ENCODE measurements around the gene CYP4V2. TPM values are rescaled to one million over a fixed set of nuclear protein-coding genes. Genes with fewer than 3 reads are reported as not detected.
"Not testable (repeated sequence)": the region's sequence is repeated elsewhere in the genome, so short reads cannot be mapped to it uniquely, and the experiment has no call there.

Gene CYP4V2
- total RNA-seq, 1 donor from 2014 or later: 9.0 TPM

DNA sequence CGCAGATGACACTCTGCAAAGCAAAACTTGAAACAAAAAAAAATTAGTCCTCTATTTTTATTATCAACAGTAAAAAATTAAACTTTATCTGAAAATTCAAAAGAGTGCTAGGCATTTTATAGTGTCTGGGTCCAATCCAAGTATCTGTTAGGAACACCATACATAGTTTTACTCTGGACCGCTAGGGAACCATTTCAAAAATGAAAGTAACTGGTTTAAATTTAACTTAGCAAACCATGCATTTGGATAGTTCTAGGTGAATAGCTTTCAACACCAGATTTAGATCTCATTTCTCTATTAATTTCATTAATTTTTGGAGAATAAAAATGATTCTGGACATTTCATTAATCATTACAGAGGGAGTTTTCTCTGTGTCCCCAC is 37.1 kb downstream of the CYP4V2 start:
- Mint-ChIP-seq H3K4me1 (ENCODE audit: unreplicated experiment) (peaks cover 4% of the 10 kb centered on the region), H3K27ac (no peak overlapping the region), H3K27me3 (no peaks in the 10 kb centered on the region), H3K36me3 (peaks cover 4% of the 10 kb centered on the region), H3K9me3 (peaks cover 10% of the 10 kb centered on the region), H3K4me3 (no peak overlapping the region)
- DNase-seq (ENCODE audit: extremely low spot score, unreplicated experiment): no peak
- TF ChIP-seq CTCF (conservative IDR thresholded peaks at IDR 0.05): no peak

GRCh38 chr4:186234367-186234766 is 43.0 kb downstream of the CYP4V2 start:
- no peak for DNase-seq (ENCODE audit: extremely low spot score, unreplicated experiment)
- Mint-ChIP-seq H3K36me3 (no peaks in the 10 kb centered on the region), H3K4me1 (ENCODE audit: unreplicated experiment) (no peaks in the 10 kb centered on the region), H3K27ac (no peak overlapping the region), H3K27me3 (no peaks in the 10 kb centered on the region), H3K4me3 (no peak overlapping the region), H3K9me3 (no peaks in the 10 kb centered on the region)
- TF ChIP-seq CTCF (conservative IDR thresholded peaks at IDR 0.05): no peak

- no peak overlapping the region for H3K27ac Mint-ChIP-seq
- H3K9me3 Mint-ChIP-seq: no peaks in the 10 kb centered on the region
- no peaks in the 10 kb centered on the region for H3K27me3 Mint-ChIP-seq
- H3K4me3 Mint-ChIP-seq: no peak overlapping the region
- no peaks in the 10 kb centered on the region for H3K4me1 Mint-ChIP-seq (ENCODE audit: unreplicated experiment)
- H3K36me3 Mint-ChIP-seq: no peaks in the 10 kb centered on the region
- no peak for TF ChIP-seq CTCF (conservative IDR thresholded peaks at IDR 0.05)
- DNase-seq (ENCODE audit: extremely low spot score, unreplicated experiment): no peak
These were observed 44.8 kb downstream of the CYP4V2 start for GRCh38 chr4:186236126-186236525.

GRCh38 chr4:186240452-186240847 is 49.1 kb downstream of the CYP4V2 start:
- Mint-ChIP-seq H3K36me3 (no peaks in the 10 kb centered on the region), H3K9me3 (no peaks in the 10 kb centered on the region), H3K27ac (no peak overlapping the region), H3K4me3 (no peak overlapping the region), H3K4me1 (ENCODE audit: unreplicated experiment) (no peaks in the 10 kb centered on the region), H3K27me3 (no peaks in the 10 kb centered on the region)
- no peak for DNase-seq (ENCODE audit: extremely low spot score, unreplicated experiment)
- TF ChIP-seq CTCF (conservative IDR thresholded peaks at IDR 0.05): no peak

GRCh38 chr4:186240848-186241491 is 49.6 kb downstream of the CYP4V2 start:
- Mint-ChIP-seq H3K36me3 (no peaks in the 10 kb centered on the region), H3K9me3 (peaks cover 3% of the 10 kb centered on the region), H3K27me3 (peaks cover 3% of the 10 kb centered on the region), H3K4me1 (ENCODE audit: unreplicated experiment) (no peaks in the 10 kb centered on the region), H3K4me3 (no peak overlapping the region), H3K27ac (no peak overlapping the region)
- TF ChIP-seq CTCF (conservative IDR thresholded peaks at IDR 0.05): no peak
- DNase-seq (ENCODE audit: extremely low spot score, unreplicated experiment): no peak

DNA sequence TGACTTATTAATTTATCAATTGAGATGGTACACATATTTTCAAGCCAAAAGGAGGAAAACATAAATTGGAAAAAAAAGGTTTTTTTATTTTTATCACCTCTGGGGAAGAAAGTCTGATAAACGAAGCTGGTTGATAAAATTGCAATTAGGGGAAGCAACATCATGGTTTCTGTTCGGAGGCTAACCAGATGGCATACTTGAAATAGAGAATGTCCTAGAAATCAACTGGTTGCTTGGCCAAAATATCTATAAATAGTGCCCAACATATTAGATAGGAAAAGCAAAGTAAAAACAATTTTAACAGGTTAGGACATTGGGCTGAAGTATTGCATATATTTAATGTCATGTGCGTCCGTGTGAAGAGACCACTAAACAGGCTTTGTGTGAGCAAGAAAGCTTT is 50.2 kb downstream of the CYP4V2 start:
- Mint-ChIP-seq H3K4me1 (ENCODE audit: unreplicated experiment) (no peaks in the 10 kb centered on the region), H3K36me3 (no peaks in the 10 kb centered on the region), H3K9me3 (peaks cover 9% of the 10 kb centered on the region), H3K27ac (no peak overlapping the region), H3K27me3 (peaks cover 6% of the 10 kb centered on the region), H3K4me3 (no peak overlapping the region)
- DNase-seq (ENCODE audit: extremely low spot score, unreplicated experiment): no peak
- no peak for TF ChIP-seq CTCF (conservative IDR thresholded peaks at IDR 0.05)

GRCh38 chr4:186242031-186242430 is 50.7 kb downstream of the CYP4V2 start:
- H3K4me1 Mint-ChIP-seq (ENCODE audit: unreplicated experiment); H3K36me3 Mint-ChIP-seq; DNase-seq (ENCODE audit: extremely low spot score, unreplicated experiment); H3K4me3 Mint-ChIP-seq; H3K27ac Mint-ChIP-seq: not testable (repeated sequence)
- peaks cover 11% of the 10 kb centered on the region for H3K9me3 Mint-ChIP-seq
- peaks cover 11% of the 10 kb centered on the region for H3K27me3 Mint-ChIP-seq

Data from type B pancreatic cell (in vitro differentiated cells).